Esophagus squamous epithelium (tissue), 5 donors: ENCODE measurements around the gene MAN1B1. TPM values are rescaled to one million over a fixed set of nuclear protein-coding genes. Genes with fewer than 3 reads are reported as not detected.
"Not testable (repeated sequence)": the region's sequence is repeated elsewhere in the genome, so short reads cannot be mapped to it uniquely, and the experiment has no call there.

Experiments used
- DNase-seq: peaks from one replicate; lab custom pipeline; 2025; lab: John Stamatoyannopoulos, UW
- H3K27ac ChIP-seq, 4 donors: fragments of 200-600 bp; sonication (generic); one replicate each; pipeline ENCODE4 v1.5.1; 2016 to 2019; ENCODE audit warnings: mild to moderate bottlenecking in 1 of 4
- H3K27me3 ChIP-seq, 4 donors: fragments of 200-600 bp; sonication (generic); 1 replicate in 3 of 4; 2 replicates in 1 of 4; pipeline versions ENCODE4 v1.5.1 to v1.6.0; 2017 to 2021; ENCODE audit warnings: antibody characterized with exemption in 1 of 4
- H3K36me3 ChIP-seq, 3 donors: fragments of 200-600 bp; sonication (generic); one replicate each; pipeline ENCODE4 v1.5.1; 2016 to 2019
- H3K4me1 ChIP-seq, 3 donors: fragments of 200-600 bp; sonication (generic); one replicate each; pipeline ENCODE4 v1.5.1; 2017 to 2019
- H3K4me3 ChIP-seq, 4 donors: fragments of 200-600 bp; sonication (generic); 1 replicate in 3 of 4; 2 replicates in 1 of 4; pipeline ENCODE4 v1.5.1; 2016 to 2019; ENCODE audit warnings: mild to moderate bottlenecking in 2 of 4, moderate library complexity in 1 of 4
- H3K9me3 ChIP-seq, 3 donors: fragments of 200-600 bp; sonication (generic); one replicate each; pipeline ENCODE4 v1.5.1; 2016 to 2019
- POLR2A ChIP-seq, 4 donors: fragments of 450-650 bp; IDR thresholded peaks; one replicate each; pipeline ENCODE4 v1.6.1; 2017; ENCODE audit warnings: antibody characterized with exemption in 4 of 4, mild to moderate bottlenecking in 4 of 4, moderate library complexity in 3 of 4
- whole genome bisulfite sequencing, 2 donors: methylation state at CpG; one replicate each; pipeline ENCODE4 v1.1.5; 2018; 5-methylcytosine and 5-hydroxymethylcytosine counted together
- intact Hi-C: fragments of 100-400 bp; cut with DNase I; formaldehyde crosslinking; loops from one replicate; pipeline ENCODE4 v1.15.0; 2022
- total RNA-seq, 4 donors: library from RNA; depleted of rRNA; stranded (reverse); fragments of >200 nt; gene quantifications; one replicate each; pipeline ENCODE4 v1.1.0, GENCODE V29; 2016
- TF ChIP-seq, protein P1 (sequence below), 6 experiments: fragments of 450-650 bp in 4 of 6; fragments of 200-600 bp in 2 of 6; sonication (generic) in 2 of 6; IDR thresholded peaks; one replicate each; pipeline ENCODE4 v1.5.1; 2016 to 2019; ENCODE audit warnings: antibody characterized with exemption in 6 of 6, mild to moderate bottlenecking in 4 of 6, moderate library complexity in 4 of 6
- donor health status: DM: yes; HTN: yes; CAD: no.

The MAN1B1 gene
- total RNA-seq, 4 donors from 2014 or later = 25.6 to 50.9 (median 39.4) TPM

DNA sequence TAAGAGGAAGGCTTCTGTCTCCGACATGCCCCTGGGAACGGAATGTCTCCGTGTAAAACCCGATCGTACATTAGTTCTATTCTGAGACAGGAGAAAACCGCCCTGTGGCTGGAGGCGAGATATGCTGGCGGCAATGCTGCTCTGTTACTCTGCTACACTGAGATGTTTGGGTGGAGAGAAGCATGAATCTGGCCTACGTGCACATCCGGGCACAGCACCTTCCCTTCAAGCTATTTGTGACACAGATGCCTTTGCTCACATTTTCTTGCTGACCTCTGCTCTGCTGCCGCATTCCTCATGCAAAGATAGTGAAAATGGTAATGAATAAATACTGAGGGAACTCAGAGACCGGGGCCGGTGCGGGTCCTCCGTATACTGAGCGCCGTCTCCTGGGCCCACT is 29.9 kb downstream of the MAN1B1 start:
- no peak overlapping the region for H3K27ac ChIP-seq
- intact Hi-C loops = loop anchor here (5.0 kb wide), 1 partner anchor 111 kb away; the partner anchor contains the start of genes CYSRT1 and RNF224
- H3K27me3 ChIP-seq = peaks cover 0 to 17% (median 0%) of the 10 kb centered on the region in 4 donors
- no peaks in the 10 kb centered on the region for H3K9me3 ChIP-seq
- no peak overlapping the region for H3K4me3 ChIP-seq
- H3K36me3 ChIP-seq = peaks cover 2 to 17% (median 4%) of the 10 kb centered on the region in 3 donors
- TF ChIP-seq, protein P1, sequence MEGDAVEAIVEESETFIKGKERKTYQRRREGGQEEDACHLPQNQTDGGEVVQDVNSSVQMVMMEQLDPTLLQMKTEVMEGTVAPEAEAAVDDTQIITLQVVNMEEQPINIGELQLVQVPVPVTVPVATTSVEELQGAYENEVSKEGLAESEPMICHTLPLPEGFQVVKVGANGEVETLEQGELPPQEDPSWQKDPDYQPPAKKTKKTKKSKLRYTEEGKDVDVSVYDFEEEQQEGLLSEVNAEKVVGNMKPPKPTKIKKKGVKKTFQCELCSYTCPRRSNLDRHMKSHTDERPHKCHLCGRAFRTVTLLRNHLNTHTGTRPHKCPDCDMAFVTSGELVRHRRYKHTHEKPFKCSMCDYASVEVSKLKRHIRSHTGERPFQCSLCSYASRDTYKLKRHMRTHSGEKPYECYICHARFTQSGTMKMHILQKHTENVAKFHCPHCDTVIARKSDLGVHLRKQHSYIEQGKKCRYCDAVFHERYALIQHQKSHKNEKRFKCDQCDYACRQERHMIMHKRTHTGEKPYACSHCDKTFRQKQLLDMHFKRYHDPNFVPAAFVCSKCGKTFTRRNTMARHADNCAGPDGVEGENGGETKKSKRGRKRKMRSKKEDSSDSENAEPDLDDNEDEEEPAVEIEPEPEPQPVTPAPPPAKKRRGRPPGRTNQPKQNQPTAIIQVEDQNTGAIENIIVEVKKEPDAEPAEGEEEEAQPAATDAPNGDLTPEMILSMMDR (IDR thresholded peaks at IDR 0.05) = no peak
- TF ChIP-seq POLR2A (IDR thresholded peaks at IDR 0.05) = no peak
- DNase-seq = no peak
- 62 to 72% methylated on average over 17 of the region's 17 CpGs for WGBS, 2 donors
- peaks cover 14 to 22% (median 15%) of the 10 kb centered on the region in 3 donors for H3K4me1 ChIP-seq

DNA sequence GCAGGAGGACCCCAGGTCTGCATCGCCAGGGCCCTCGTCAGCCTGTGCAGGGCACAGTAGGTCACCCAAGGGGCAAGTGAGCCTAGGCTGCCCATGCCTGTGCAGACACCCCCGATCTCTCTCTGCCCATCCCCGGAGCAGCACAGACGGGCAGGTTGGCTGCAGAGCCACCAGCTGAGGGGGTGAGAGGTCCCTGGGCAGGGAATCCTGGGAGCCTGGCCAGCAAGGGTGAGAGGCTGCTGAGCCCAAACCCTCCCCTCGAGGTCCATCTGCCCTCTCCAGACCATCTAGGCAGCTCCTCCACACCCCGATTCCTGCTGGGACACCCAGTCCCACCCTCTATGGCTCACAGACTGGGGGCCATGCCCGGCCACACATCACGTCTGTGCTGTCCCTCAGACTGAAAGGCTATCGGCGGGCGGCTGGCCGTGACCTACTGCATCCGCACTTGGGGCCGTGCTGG is 30.5 kb downstream of the MAN1B1 start:
- H3K27me3 ChIP-seq = peaks cover 0 to 17% (median 0%) of the 10 kb centered on the region in 4 donors
- H3K4me3 ChIP-seq = no peak overlapping the region
- 76 to 78% methylated on average over 7 to 15 of the region's 15 CpGs for WGBS, 2 donors
- H3K4me1 ChIP-seq = peaks cover 14 to 24% (median 15%) of the 10 kb centered on the region in 3 donors
- TF ChIP-seq, protein P1 (IDR thresholded peaks at IDR 0.05) = no peak
- TF ChIP-seq POLR2A (IDR thresholded peaks at IDR 0.05) = no peak
- H3K36me3 ChIP-seq = peaks cover 0 to 12% (median 4%) of the 10 kb centered on the region in 3 donors
- DNase-seq = no peak
- no peak overlapping the region for H3K27ac ChIP-seq
- intact Hi-C loops = loop anchor here (5.0 kb wide), 1 partner anchor 110 kb away; the partner anchor contains the start of genes CYSRT1 and RNF224
- H3K9me3 ChIP-seq = no peaks in the 10 kb centered on the region

DNA sequence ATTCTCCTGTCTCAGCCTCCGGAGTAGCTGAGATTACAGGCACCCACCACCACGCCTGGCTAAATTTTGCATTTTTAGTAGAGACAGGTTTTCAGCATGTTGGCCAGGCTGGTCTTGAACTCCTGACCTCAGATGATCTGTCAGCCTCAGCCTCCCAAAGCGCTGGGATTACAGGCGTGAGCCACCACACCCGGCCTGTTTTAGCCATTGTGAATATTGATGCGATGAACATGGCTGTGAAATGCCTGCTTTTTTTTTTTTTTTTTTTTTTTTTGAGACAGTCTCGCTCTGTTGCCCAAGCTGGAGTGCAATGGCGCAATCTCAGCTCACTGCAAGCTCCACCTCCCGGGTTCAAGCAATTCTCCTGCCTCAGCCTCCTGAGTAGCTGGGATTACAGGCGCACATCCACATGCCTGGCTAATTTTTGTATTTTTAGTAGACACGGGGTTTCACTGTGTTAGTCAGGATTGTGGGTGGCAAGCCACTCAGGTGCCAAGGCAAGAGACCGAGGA is 31.4 kb downstream of the MAN1B1 start:
- H3K4me1 ChIP-seq = peaks cover 14 to 22% (median 15%) of the 10 kb centered on the region in 3 donors
- DNase-seq, H3K4me3 ChIP-seq, H3K9me3 ChIP-seq, H3K36me3 ChIP-seq, H3K27ac ChIP-seq: not testable (repeated sequence)
- 73 to 82% methylated on average over 10 to 11 of the region's 12 CpGs for WGBS, 2 donors
- intact Hi-C loops = loop anchor here (5.0 kb wide), 1 partner anchor 109 kb away; the partner anchor contains the start of genes CYSRT1 and RNF224
- H3K27me3 ChIP-seq = peaks cover 0 to 17% (median 0%) of the 10 kb centered on the region in 4 donors

DNA sequence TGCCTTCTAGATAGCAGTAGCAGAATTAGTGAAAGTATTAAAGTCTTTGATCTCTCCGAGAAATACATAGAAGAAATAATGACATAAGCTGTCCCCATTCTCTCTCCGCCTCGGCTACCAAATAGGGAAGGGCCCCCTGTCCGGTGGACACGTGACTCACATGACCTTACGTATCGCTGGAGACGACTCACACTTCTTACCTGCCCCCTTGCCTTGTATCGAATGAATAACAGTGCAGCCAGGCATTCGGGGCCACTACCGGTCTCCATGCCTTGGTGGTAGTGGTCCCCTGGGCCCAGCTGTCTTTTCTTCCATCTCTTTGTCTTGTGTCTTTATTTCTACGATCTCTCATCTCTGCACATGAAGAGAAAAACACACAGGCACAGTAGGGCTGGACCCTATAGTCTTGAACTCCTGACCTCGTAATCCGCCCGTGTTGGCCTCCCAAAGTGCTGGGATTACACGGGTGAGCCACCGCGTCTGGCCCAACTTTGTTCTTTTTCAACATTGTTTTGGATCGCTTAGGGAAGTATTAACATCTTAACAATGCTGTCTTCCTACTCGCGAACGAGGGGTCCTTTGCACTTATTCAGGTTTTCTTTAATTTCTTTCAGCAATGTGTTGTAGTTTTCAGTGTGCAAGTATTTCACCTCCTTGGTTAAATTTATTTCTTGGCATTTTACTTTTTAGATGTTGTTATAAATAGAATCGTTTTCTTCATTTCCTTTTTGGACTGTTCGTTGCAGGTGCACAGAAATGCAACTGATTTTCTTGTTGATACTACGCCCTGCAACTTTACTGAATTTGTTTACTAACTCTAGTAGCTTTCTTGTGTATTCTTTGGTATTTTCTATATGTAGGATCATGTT is 35.4 kb downstream of the MAN1B1 start:
- H3K27me3 ChIP-seq, H3K9me3 ChIP-seq, H3K36me3 ChIP-seq, DNase-seq, intact Hi-C loops, H3K4me3 ChIP-seq, H3K27ac ChIP-seq: not testable (repeated sequence)
- H3K4me1 ChIP-seq = peaks cover 0 to 13% (median 5%) of the 10 kb centered on the region in 3 donors
- WGBS, 2 donors = 72 to 77% methylated on average over 14 of the region's 25 CpGs

DNA sequence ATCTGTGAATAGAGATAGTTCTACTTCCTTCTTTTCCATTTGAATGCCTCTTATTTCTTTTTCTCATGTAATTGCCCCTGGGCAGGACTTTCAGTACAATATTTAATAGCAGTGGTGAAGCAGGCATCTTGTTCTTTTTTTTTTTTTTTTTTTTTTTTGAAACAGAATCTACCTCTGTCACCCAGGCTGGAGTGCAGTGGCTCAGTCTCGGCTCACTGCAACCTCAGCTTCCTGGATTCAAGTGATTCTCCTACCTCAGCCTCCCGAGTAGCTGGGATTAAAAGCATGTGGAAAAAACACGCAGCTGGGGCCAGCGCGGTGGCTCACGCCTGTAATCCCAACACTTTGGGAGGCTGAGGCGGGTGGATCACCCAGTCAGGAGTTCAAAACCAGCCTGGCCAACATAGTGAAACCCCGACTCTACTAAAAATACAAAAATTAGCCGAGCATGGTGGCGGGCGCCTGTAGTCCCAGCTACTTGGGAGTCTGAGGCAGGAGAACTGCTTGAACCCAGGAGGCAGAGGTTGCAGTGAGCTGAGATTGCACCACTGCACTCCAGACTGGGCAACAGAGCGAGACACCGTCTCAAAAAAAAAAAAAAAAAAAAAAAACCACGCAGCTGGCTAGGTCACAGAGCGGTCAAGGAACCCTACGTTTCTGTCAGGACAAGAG is 36.1 kb downstream of the MAN1B1 start:
- H3K27ac ChIP-seq, DNase-seq, H3K27me3 ChIP-seq, H3K36me3 ChIP-seq, H3K4me3 ChIP-seq, H3K9me3 ChIP-seq, intact Hi-C loops: not testable (repeated sequence)
- peaks cover 3 to 21% (median 13%) of the 10 kb centered on the region in 3 donors for H3K4me1 ChIP-seq
- 77 to 86% methylated on average over 12 to 13 of the region's 16 CpGs for WGBS, 2 donors

DNA sequence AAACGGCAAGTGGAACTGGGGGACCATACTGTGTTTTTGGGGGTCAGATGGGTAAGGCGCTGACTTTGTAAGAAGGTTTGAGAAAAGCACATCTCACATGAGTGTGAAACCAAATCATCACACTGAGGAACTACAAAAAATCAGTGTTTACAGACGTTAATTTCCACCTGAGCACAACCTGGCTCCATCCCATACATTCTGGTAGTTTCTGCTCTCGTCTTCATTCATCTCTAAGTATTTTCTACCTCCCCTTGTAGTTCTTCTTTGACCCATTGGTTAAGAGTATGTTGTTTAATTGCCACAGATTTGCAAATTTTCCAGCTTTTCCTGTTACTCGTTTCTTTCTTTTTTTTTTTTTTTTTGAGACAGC is 36.7 kb downstream of the MAN1B1 start:
- no peaks in the 10 kb centered on the region for H3K9me3 ChIP-seq
- TF ChIP-seq, protein P1 (IDR thresholded peaks at IDR 0.05) = no peak
- TF ChIP-seq POLR2A (IDR thresholded peaks at IDR 0.05) = no peak
- intact Hi-C loops = no loop called here
- peaks cover 8 to 26% (median 18%) of the 10 kb centered on the region in 3 donors for H3K4me1 ChIP-seq
- WGBS, 2 donors = 65 to 66% methylated on average over 5 of the region's 5 CpGs
- H3K36me3 ChIP-seq = no peaks in the 10 kb centered on the region
- no peak for DNase-seq
- no peak overlapping the region for H3K27ac ChIP-seq
- no peaks in the 10 kb centered on the region for H3K27me3 ChIP-seq
- no peak overlapping the region for H3K4me3 ChIP-seq

DNA sequence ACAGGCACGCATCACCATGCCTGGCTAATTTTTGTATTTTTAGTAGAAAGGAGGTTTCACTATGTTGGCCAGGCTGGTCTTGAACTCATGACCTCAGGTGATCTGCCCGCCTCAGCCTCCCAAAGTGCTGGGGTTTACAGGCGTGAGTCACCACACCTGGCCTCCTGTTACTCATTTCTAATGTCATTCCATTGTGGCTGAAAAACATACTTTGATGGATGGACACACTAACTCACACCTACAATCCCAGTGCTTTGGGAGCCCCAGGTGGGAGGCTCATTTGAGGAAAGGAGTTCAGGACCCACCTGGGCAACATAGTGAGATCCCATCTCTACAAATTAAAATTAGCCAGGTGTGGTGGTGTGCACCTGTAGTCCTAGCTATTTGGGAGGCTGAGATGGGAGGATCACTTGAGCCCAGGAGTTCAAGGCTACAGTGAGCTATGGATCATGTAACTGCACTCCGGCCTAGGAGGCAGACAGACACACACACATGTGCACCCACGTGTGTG is 37.2 kb downstream of the MAN1B1 start:
- intact Hi-C loops, DNase-seq, H3K4me3 ChIP-seq, H3K27ac ChIP-seq, H3K27me3 ChIP-seq, H3K9me3 ChIP-seq, H3K36me3 ChIP-seq: not testable (repeated sequence)
- WGBS, 2 donors = 84 to 91% methylated on average over 1 to 5 of the region's 5 CpGs
- H3K4me1 ChIP-seq = peaks cover 14 to 32% (median 23%) of the 10 kb centered on the region in 3 donors
